Mononuclear cell (primary cell): ENCODE results near the gene SPINK14. TPM values are rescaled to one million over a fixed set of nuclear protein-coding genes. Genes with fewer than 3 reads are reported as not detected.

Experiments used
- H3K27me3 ChIP-seq: 2 replicates; pipeline ENCODE4 v1.6.0; 2011; ENCODE audit warnings: low read length, control low read depth; ENCODE audit not compliant: insufficient read depth
- H3K4me1 ChIP-seq: 2 replicates; pipeline ENCODE4 v1.5.1; 2011; ENCODE audit warnings: mild to moderate bottlenecking, low read length, control low read depth; ENCODE audit not compliant: insufficient read depth
- H3K4me3 ChIP-seq: 2 replicates; pipeline ENCODE4 v1.5.1; 2011; ENCODE audit warnings: mild to moderate bottlenecking, low read length, moderate library complexity
- H3K9me3 ChIP-seq: 2 replicates; pipeline ENCODE4 v1.5.1; 2011; ENCODE audit warnings: low read depth, mild to moderate bottlenecking, control low read depth, low read length
- total RNA-seq: library from RNA; depleted of rRNA; stranded (reverse); fragments of >200 nt; gene quantifications from one replicate; pipeline ENCODE4 v1.2.3, GENCODE V29; 2012

The SPINK14 gene, protein sequence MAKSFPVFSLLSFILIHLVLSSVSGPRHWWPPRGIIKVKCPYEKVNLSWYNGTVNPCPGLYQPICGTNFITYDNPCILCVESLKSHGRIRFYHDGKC
- total RNA-seq: not detected

DNA sequence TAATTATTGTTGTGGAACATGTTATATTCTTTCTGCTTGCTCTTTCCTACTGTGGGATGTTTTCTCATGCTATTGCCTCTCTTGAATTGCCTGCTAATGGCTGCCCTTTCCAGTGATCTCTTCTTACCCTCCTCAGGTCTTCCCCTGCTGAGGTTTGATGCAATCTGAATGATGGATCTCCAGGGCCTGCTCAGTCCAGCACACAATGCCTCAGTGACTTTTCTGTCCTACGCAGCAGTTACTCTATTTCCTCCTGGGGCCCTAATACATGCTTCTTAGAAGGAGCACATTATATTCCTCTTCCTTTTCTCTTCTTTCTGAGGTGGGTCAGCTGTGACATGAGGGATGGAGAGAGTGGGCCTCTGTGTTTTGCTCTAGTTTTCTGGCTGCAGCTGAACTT lies at the start of gene SPINK14:
TSS of gene SPINK14 (plus strand) at position 301 of the 400 bp plus-strand sequence. CDS start 1,187 bp downstream, outside the sequence.
- Histone ChIP-seq H3K4me1 (no peaks in the 10 kb centered on the region), H3K27me3 (no peaks in the 10 kb centered on the region), H3K9me3 (no peaks in the 10 kb centered on the region), H3K4me3 (no peak within 1 kb of the TSS)

DNA sequence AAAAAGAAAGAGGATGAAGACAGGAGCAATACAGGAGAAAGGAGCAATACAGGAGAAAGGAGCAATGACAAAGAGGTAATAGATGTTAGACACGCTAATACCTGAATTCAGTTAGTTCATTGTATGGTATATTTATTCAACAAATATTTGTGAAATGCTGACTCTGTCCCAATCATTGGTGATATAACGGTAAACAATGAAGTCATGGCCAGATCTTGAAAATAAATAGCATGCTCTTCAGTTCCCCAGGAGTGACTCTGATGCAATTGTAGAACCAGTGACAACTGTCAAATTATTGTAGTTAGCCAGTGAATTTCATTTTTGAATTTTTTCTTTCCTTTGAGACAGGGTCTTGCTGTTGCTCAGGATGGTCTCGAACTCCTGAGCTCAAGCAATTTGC lies 48.0 kb upstream of the SPINK14 start:
- Histone ChIP-seq H3K27me3 (no peaks in the 10 kb centered on the region), H3K9me3 (no peaks in the 10 kb centered on the region), H3K4me1 (no peaks in the 10 kb centered on the region), H3K4me3 (no peak overlapping the region)

DNA sequence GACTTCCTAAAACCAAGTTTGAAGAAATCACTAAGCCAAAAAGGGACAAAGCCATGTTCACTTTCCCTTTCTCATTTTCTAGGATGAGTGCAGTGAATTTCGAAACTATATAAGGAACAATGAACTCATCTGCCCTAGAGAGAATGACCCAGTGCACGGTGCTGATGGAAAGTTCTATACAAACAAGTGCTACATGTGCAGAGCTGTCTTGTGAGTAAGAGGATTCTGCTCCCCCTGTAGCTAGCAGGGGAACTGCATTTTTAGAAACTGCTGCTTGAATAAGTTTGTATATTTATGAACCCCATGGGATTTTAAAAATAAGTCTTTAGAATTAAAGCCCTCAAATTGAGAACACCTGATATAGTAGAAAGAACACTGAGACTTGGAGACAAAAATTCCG lies 42.7 kb upstream of the SPINK14 start:
- no peaks in the 10 kb centered on the region for H3K27me3 ChIP-seq
- H3K4me1 ChIP-seq: no peaks in the 10 kb centered on the region
- H3K9me3 ChIP-seq: no peaks in the 10 kb centered on the region
- H3K4me3 ChIP-seq: no peak overlapping the region

DNA sequence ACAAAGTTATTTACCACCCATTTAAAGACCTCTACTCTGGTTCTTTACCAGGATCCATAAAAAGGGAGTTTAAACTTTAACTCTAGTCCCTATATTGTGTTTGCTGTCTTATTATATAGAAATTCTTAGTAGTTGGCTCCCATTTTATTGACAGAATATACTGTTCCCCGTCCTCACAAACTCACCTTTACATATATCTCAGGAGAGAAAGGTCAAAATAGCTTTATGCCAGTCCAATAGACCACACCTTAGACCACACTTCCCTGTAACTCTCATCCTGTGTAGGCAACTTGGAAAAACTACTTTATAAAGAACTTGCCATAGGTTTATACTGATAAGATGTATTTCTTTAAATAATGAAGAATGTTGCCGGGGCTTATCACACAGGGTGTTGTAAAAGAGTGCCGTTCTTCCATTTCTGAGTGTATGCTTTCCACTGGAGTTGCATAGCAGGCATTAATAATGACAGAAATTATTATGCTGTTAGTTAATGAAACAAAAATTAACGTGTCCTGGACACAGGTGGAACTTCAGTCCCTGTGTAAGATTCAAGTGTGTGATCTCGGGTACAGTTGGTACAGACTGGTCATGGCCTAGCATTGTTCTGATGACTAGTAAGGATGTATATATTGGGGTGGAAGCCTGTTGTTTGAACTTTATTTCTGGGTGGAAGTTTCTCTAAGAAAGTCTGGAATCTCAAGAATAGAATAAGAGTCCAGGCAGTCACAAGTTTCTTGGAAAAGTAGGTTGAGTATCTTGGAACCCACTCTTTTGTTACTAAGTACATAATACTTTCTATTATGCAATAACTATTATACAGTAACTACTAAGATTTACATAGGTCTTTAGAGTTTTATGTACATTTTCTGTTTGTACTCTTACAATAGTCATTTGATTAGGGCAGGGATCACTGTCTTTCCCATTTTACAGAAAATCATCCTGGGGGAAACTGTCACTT lies 33.0 kb upstream of the SPINK14 start:
- H3K9me3 ChIP-seq: no peaks in the 10 kb centered on the region
- H3K27me3 ChIP-seq: no peaks in the 10 kb centered on the region
- no peaks in the 10 kb centered on the region for H3K4me1 ChIP-seq
- H3K4me3 ChIP-seq: no peak overlapping the region

DNA sequence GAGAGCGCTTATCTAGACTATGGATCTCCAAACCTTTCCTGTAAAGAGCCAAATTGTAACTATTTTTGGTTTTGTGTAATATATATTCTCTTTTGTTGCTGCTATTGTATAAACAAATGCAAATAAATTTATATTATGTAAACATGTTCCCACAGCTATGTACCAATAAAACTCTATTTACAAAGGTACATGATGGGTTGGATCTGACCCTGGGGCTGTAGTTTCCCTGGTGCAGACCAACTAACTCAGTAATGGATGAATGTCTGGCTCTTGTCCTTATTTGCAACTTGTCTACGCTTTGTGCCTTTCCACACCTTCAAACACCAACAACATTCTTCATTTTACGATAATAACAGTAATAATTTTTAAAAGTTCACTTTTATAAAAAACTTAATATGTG lies 27.5 kb upstream of the SPINK14 start:
- no peaks in the 10 kb centered on the region for H3K27me3 ChIP-seq
- no peaks in the 10 kb centered on the region for H3K4me1 ChIP-seq
- no peaks in the 10 kb centered on the region for H3K9me3 ChIP-seq
- no peak overlapping the region for H3K4me3 ChIP-seq

DNA sequence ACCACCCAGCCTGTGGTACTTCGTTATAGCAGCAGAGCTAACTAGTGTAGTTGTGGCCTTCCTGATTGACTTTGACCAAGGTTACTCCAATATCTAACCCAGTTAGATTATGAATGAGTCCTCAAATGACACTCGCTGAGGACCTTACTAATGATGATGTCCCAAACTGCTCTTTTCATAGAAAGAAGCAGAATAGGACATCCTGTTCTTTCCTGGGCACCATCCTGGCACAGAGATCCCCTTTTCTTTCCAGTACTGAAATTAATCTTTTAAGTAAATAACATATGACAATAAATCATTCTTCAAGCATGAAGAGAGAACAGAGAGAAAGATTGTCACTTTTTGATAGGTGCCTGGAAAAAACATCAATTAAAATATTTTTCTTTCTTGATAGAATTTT lies 26.7 kb upstream of the SPINK14 start:
- Histone ChIP-seq H3K4me3 (no peak overlapping the region), H3K4me1 (no peaks in the 10 kb centered on the region), H3K27me3 (no peaks in the 10 kb centered on the region), H3K9me3 (no peaks in the 10 kb centered on the region)

DNA sequence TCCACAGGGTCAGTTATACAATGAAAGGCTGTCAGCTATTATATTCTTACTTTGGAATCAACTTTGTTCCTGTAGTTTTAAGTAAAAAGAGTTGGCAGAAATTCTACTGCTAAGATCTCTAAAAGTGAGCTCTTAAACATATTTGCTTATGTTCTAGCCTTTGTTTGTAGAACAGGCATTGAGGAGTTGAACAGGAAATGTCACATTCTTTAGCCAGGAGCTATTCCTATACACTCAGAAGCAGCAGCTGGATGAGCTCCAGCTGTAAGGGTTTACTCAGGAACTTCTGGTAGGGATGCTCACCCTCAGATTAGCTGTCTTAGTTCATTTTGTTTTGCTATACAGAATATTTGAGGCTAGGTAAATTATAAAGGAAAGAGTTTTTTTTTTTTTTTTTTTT lies 22.4 kb upstream of the SPINK14 start:
- Histone ChIP-seq H3K9me3 (no peaks in the 10 kb centered on the region), H3K27me3 (no peaks in the 10 kb centered on the region)

DNA sequence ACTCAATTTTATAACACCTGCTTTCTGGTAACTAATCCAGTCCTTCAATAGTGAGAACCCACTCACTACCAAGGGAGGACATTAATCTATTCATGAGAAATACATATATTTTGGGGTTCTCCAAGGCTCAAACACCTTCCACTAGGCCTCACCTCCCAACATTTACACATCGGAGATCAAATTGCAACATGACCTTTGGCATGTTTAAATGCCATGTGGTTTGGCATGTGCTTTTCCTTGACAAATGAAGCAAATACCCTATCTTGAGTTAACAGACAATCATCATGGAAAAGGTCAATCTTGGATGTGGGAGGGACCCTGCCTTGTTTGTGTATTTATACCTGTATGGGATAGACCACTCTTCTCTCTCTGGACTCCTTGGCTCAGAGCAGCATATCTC lies 21.9 kb upstream of the SPINK14 start:
- H3K4me1 ChIP-seq: no peaks in the 10 kb centered on the region
- no peaks in the 10 kb centered on the region for H3K27me3 ChIP-seq
- H3K9me3 ChIP-seq: no peaks in the 10 kb centered on the region
- no peak overlapping the region for H3K4me3 ChIP-seq

More for the DNA sequence above, 22.4 kb upstream of the SPINK14 start:
- H3K4me3 ChIP-seq: no peak overlapping the region
- no peaks in the 10 kb centered on the region for H3K4me1 ChIP-seq

DNA sequence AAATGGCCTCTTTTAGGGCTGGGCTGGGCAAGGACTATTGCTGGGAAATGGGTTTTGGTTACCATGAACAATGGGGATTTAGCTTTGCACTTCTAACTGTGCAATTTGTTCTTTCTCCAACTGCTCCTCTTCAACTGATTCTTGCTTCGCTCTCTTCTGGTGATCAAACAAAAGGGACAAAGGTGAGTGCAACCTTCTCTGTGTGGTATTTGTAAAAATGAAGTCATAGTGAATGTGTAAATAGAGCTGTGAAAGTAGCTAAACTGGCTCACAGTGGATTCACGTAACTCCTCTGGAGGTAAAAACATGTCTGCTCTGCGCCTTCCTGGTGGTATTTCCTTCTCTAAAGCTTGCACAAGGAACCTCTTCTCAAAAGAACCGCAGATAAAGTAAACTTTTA lies 20.9 kb upstream of the SPINK14 start:
- H3K4me1 ChIP-seq: no peaks in the 10 kb centered on the region
- no peak overlapping the region for H3K4me3 ChIP-seq
- no peaks in the 10 kb centered on the region for H3K27me3 ChIP-seq
- no peaks in the 10 kb centered on the region for H3K9me3 ChIP-seq

DNA sequence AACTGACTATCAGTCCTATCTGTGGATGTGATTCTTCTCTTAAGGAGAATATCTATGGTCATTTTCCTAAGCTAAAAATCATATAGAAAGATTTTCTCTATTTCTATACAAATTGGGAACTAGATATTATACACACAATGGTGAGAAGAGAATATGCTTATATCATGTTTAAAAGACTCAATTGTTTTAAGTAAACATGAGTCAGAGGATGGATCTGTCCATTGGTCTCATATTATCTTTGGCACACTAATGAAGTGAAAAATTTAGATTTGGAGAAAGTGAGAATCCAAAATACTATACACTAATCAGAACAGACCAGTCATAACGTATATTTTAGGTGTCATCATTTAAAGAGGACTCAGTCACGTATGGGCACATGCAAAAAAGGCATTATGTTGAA lies 16.5 kb upstream of the SPINK14 start:
- Histone ChIP-seq H3K9me3 (peaks cover 4% of the 10 kb centered on the region), H3K27me3 (no peaks in the 10 kb centered on the region)

DNA sequence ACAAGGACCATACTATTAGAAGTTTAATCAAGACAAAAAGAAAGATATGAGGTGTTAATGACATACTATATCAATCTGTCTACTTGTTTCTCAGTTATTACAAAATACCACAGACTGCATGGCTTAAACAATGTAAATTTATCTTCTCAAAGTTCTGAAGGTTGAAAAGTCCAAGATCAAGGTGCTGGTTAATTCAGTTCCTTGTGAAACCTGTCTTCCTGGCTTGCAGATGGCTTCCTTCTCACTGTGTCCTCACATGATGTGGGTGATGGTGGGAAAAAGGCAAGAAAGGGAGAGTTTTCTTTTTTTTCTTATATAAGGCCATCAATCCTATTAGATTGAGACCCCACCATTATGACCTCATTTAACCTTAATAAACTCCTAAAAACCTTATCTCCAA lies 15.6 kb upstream of the SPINK14 start:
- H3K27me3 ChIP-seq: no peaks in the 10 kb centered on the region
- peaks cover 4% of the 10 kb centered on the region for H3K9me3 ChIP-seq
- no peak overlapping the region for H3K4me3 ChIP-seq
- H3K4me1 ChIP-seq: no peaks in the 10 kb centered on the region

More for the DNA sequence above, 16.5 kb upstream of the SPINK14 start:
- H3K4me1 ChIP-seq: no peaks in the 10 kb centered on the region
- H3K4me3 ChIP-seq: no peak overlapping the region

DNA sequence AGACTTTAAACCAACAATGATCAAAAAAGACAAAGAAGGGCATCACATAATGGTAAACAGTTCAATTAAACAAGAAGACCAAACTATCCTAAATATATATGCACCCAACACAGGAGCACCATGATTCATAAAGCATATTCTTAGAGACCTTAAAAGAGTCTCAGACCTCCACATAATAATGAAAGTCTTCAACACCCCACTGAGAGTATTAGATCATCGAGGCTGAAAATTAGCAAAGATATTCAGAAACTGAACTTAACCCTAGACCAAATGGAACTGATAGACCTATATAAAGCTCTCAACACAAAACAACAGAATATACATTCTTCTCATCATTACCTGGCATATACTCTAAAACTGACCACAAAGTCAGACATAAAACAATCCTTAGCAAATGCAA lies 11.7 kb upstream of the SPINK14 start:
- Histone ChIP-seq H3K9me3 (peaks cover 4% of the 10 kb centered on the region), H3K4me1 (no peaks in the 10 kb centered on the region), H3K27me3 (no peaks in the 10 kb centered on the region), H3K4me3 (no peak overlapping the region)

DNA sequence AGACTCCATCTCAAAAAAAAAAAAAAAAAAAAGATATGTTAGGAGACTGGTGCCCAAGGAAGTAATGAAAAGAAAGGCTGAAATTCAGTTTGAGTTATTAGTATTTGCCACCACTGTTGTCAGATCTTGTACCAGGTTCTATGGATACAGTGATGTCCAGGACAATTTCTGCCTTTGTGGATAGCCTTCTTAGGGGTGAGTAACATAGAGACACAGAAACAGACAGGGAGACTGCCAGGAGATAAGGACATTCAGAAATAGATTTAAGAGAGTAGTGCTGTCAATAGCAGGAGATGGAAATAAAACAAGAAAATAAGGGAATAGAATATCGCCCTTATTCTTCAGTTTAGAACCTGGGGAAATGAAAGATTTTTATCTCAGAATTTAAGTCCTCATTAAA lies 6.3 kb upstream of the SPINK14 start:
- H3K27me3 ChIP-seq: no peaks in the 10 kb centered on the region
- no peaks in the 10 kb centered on the region for H3K4me1 ChIP-seq
- H3K4me3 ChIP-seq: no peak overlapping the region
- no peaks in the 10 kb centered on the region for H3K9me3 ChIP-seq

DNA sequence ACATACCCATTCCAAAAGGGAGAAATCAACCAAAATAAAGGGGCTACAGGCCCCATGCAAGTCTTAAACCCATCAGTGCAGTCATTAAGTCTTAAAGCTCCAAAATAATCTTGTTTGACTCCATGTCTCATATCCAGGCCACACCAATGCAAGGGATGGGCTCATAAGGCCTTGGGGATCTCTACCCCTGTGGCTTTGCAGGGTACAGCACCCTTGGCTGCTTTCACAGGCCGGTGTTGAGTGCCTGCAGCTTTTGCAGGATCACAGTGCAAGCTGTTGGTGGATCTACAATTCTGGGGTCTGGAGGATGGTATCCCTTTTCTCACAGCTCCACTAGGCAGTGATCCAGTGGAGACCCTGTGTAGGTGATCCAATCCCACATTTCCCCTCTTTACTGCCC lies 5.0 kb upstream of the SPINK14 start:
- H3K27me3 ChIP-seq: no peaks in the 10 kb centered on the region

DNA sequence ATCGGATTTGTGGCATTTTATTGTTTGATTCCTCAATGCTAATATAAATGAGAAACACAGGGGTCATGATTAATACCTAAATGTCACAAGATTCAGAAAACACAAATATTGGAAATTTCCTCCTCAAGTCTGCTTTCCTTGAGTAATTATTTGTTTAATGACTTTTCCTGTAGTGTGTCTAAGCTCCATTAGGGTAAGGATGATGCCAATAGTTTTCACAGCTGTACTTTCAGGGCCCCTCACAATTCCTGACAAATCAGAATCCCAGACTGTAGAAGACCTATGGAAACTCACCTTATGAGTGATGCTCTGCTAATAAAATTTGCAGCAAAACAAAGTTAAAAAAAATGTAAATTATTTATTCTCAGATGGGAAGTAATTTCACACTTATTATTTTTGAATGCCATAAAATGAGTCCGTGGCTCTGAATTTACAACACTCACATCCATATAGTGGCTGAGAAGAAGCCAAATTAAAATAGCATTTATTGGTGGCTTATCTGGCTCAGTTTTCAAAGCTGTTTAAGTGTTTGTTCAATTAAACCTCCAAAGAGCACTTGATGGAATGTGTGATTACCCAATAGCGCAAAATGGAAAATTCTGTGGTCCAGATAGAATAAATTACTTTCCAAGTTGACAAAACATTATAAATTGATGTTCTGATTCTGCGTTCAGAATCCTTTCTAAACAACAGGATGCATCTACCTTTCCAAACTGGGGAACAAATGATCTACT lies 1.6 kb upstream of the SPINK14 start:
- Histone ChIP-seq H3K9me3 (no peaks in the 10 kb centered on the region), H3K27me3 (no peaks in the 10 kb centered on the region), H3K4me3 (no peak overlapping the region), H3K4me1 (no peaks in the 10 kb centered on the region)

More for the DNA sequence above, 5.0 kb upstream of the SPINK14 start:
- Histone ChIP-seq H3K4me1 (no peaks in the 10 kb centered on the region), H3K4me3 (no peak overlapping the region), H3K9me3 (no peaks in the 10 kb centered on the region)
